ENCODE results near the gene RNASET2. TPM values are rescaled to one million over a fixed set of nuclear protein-coding genes. Genes with fewer than 3 reads are reported as not detected.
A peak's percentile ranks its signal among the peaks of the same experiment; 100 is the strongest.

RNASET2 gene, protein sequence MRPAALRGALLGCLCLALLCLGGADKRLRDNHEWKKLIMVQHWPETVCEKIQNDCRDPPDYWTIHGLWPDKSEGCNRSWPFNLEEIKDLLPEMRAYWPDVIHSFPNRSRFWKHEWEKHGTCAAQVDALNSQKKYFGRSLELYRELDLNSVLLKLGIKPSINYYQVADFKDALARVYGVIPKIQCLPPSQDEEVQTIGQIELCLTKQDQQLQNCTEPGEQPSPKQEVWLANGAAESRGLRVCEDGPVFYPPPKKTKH
- 21.2 TPM for polyA plus RNA-seq (2013, experiment 1 of 2; ENCODE audit: insufficient read length)
- 20.9 TPM for polyA plus RNA-seq (2013, experiment 2 of 2; ENCODE audit: insufficient read length)

DNA sequence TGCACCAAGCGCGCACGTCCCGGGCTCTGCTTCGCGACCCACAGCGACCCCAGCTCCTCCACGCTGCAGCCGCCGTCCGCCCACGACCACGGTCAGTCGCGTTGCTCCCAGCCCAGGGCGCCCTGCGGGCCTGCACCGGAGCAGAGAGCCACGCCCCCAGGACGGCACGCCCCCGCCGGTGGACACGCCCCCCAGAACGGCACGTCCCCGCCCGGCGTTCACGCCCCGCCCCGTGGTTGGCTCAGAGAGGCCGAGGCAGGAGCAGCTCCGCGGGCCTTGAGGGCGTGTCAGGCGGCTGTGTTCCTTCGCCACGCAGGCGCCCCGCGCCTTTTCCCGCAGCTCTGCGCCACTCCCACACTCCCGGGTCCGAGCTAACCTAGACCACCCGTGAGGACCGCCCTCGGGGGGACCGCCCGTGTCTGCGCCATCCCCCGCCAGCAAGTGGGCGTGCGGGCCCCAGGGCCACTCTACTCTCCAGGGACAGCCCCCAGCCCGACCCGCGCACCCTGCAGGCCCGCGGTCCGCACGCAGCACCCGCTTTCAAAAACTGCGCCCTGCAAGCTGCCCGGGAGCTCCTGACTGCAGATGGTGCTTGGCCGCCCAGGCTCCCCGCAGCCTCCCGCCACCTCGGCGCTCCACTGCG lies at the start of gene RNASET2:
RNASET2 (minus strand) TSS at position 107 of the 643 bp plus-strand sequence. CDS start 368 bp downstream, outside the sequence.
- peak; percentile 88 for DNase-seq

DNA sequence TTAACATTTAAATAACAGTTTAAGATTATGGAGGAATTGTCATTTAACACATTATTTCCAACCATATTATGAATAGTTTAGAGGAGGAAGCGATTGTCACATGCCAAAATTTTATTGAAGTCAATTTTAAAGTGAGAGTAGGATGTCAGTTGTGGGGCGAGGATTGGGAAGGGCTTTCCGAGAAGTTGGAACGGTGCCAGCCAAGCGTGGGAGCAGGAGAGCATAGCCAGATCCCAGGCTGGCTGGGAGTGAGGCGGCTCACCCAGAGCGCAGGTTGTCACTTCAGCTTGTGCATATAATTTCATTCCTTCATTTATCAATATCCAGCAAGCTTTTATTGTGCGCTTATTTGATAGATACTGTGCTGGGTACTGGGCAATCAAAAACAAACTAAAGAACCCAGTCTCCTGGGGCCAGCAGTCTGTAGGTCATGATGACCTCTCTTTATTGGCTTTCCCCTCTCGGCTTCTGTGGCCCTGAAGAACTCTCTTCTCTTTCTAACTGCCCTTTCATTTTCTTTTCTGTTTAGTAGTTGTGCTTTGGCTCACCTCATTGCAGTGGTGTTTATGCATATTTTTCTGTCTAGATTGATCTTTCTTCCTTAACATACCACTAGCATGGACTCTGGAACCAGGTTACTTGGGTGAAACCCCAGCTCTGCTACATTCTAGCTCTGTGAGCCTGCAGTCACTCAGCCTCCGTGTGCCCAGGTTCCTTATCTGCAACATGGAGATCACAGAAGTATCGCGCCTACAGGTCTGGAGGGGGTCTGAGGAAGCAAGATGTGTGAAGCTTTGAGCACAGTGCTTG lies 49.2 kb upstream of the RNASET2 start:
- no peak for DNase-seq

- no peak for DNase-seq
Observed at GRCh38 chr6:167000759-167001158, 44.4 kb upstream of the RNASET2 start.

- DNase-seq = no peak
Observed at GRCh38 chr6:166999884-167000253, 43.5 kb upstream of the RNASET2 start.

- DNase-seq = peak; percentile 97
Observed at GRCh38 chr6:166999145-166999883, 43.0 kb upstream of the RNASET2 start, which contains the start of gene CEP43. Gene CEP43 (plus strand): TSS chr6:166999397. CDS start chr6:166999413, 16 bp downstream.

DNA sequence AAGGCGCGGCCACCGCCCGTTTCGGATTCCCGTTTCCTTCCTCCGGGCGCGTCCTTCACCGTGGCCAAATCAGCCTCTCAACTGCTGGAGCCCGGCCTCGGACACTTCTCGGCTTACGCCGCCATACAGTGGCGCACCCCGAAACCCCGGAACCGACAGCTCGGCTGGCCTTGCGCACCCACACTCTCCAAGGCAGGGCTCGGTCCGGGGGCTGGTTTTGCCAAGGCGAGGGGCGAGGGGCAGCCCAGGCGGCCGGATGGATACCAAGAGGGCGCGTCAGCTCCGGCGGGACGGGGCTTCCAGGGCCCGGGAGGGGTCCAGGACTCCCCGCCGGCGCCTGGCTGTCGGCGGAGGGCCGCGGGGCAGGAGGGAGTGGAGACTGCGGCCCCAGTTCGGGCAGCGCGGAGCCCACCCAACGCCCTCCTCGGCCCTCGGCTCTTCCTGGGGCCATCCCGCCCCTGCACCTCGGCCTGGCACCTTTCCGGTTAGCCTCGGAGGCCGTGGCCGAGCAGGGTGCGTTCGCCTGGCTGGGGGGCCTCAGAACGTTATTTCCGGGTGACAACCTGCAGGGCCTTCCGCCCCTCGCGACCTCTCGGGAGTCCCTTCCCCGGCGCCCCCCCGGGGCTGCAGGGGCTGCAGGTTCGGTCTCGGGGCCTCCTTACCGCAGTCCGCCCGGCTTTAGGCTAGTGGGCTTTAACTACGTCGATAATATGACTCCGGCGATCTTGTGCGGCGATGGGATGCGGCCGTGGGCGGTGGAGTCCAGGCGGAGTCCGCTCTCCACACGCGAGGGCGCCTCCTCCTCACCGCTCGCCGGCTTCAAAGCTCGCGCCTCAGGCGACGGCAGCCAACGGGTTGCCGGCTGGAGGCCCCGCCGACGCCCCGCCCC lies 42.1 kb upstream of the RNASET2 start:
- no peak for DNase-seq

- DNase-seq = peak; percentile 57
Observed at GRCh38 chr6:166997768-166998255, 41.5 kb upstream of the RNASET2 start.

GRCh38 chr6:166997348-166997747 lies 41.0 kb upstream of the RNASET2 start:
- DNase-seq = no peak

- peak; percentile 43 for DNase-seq
Observed at GRCh38 chr6:166996406-166996805, 40.1 kb upstream of the RNASET2 start.

DNA sequence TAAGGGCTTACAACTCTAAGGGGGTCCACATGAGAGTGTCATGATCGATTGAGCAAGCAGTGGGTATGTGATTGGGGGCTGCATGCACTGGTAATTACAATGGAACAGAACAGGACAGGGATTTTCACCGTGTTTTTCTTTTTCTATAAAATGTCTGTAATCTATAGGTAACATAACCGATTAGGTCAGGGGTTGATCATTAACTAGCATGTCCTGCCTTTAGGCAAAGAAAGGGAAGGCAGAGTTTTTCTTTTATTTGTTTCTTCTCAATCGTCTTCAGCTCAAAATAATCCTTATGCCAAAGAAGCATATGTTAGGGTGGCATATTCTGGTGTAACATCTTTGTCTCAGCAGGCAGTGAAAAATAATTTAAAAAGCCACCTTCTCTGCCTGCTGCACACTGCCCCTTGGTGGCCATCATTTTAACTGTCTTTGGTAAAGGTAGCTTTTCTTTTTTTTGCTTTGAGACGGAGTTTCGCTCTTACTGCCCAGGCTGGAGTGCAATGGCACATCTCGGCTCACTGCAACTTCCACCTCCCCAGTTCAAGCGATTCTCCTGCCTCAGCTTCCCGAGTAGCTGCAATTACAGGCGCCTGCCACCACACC lies 33.2 kb upstream of the RNASET2 start:
- DNase-seq = no peak

- no peak for DNase-seq
Observed at GRCh38 chr6:166988674-166989201, 32.4 kb upstream of the RNASET2 start.

GRCh38 chr6:166987930-166988329 lies 31.6 kb upstream of the RNASET2 start:
- DNase-seq = no peak

GRCh38 chr6:166987448-166987847 lies 31.1 kb upstream of the RNASET2 start:
- DNase-seq = no peak

GRCh38 chr6:166980738-166981137 lies 24.4 kb upstream of the RNASET2 start:
- DNase-seq = no peak

DNA sequence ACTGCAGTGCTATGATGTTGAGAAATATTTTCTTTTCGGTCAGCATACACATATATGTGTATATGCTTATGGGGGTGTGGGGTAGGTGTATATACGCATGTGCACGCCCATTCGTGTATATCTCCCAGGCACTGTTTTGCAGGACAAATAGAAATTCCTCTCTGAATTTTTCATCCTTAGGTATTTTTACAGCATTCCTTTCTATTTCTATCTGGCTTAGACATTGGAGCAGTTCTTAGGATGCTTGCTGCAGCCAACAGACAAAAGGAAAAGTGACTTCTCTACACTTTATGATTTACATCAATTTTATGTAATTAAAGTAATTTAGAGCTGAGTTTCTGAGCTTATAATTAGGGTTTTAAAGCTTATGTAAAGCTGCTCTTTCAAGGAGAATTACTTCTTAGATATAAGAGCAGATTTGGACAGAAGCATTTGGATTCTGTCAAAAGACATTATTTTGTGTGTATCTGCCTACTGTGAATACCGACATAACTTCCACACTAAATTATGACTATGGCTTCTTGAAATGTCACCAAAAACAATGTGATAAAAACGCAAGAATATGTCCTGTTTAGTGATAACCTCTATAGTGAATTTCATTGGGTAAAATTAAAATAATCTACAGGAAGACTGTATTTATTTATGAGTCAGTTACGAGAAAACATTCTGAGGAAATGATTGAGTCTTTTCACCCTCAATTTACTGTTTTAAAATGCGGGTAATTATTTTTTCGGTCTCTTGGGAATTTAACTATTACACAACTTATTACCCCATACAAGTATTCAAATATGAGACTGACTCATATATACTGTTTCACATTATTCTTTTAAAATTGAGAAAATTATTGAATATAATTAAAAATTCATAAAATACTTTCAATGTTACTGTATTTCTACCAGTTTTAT lies 21.5 kb upstream of the RNASET2 start:
- peak; percentile 58 for DNase-seq

GRCh38 chr6:166976636-166977035 lies 20.3 kb upstream of the RNASET2 start:
- no peak for DNase-seq

GRCh38 chr6:166972101-166972500 lies 15.8 kb upstream of the RNASET2 start:
- no peak for DNase-seq

- DNase-seq = no peak
Observed at GRCh38 chr6:166971271-166971670, 14.9 kb upstream of the RNASET2 start.

DNA sequence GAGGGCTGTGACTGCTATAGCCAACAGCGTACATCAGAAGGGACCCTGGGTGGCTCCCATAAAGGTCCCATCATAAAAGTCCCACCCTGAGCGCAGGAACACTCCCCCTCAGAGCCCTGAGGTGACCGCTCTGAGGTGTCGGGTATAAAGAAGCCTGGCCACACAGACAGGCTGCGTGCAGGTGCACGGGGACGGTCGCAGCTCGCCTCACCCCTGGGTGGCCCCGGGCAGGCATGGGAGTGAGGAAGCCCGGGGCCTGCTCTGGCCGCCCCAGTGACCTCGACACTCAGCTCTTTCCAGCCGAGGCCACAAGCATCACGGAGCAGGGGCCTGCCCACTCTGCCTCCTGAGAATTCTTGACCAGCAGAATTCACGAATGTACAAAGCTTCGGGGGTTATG lies 14.4 kb upstream of the RNASET2 start:
- DNase-seq = no peak
